ENCODE results near the gene STK32C.

GRCh38 chr10:132279873-132280645 lies 27.7 kb downstream of the STK32C start:
- no peak for TF ChIP-seq CTCF (IDR thresholded peaks at IDR 0.05)
- no peak for TF ChIP-seq EZH2 (IDR thresholded peaks at IDR 0.05; ENCODE audit: borderline replicate concordance, insufficient read depth, low read depth, low read length, poor library complexity, severe bottlenecking)

Data from B cell (primary cell).